Cardiac muscle cell (in vitro differentiated cells and primary cell): ENCODE measurements around the gene KNG1. TPM values are rescaled to one million over a fixed set of nuclear protein-coding genes. Genes with fewer than 3 reads are reported as not detected.

Experiments used
- DNase-seq, 2 donors: peaks; one replicate each; pipeline versions ENCODE4 v3.0.0 to v3.0.0-alpha.2; 2010 to 2017; ENCODE audit warnings: low read depth in 1 of 2, low spot score in 1 of 2
- H3K27ac ChIP-seq: fragments of 200-600 bp; sonication (generic); 2 replicates; pipeline ENCODE4 v1.5.1; 2016
- H3K27me3 ChIP-seq: fragments of 200-600 bp; sonication (generic); 2 replicates; pipeline ENCODE4 v1.6.0; 2016; ENCODE audit warnings: control low read depth
- H3K36me3 ChIP-seq: fragments of 200-600 bp; sonication (generic); 2 replicates; pipeline ENCODE4 v1.5.1; 2016; ENCODE audit warnings: control low read depth
- H3K4me1 ChIP-seq: fragments of 200-600 bp; sonication (generic); 2 replicates; pipeline ENCODE4 v1.8.1; 2017; ENCODE audit warnings: low read depth, mild to moderate bottlenecking, mixed run types
- H3K4me3 ChIP-seq: fragments of 200-600 bp; sonication (generic); 2 replicates; pipeline ENCODE4 v1.5.1; 2016; ENCODE audit warnings: mild to moderate bottlenecking
- H3K9me3 ChIP-seq: fragments of 200-600 bp; sonication (generic); 2 replicates; pipeline ENCODE4 v1.5.1; 2017; ENCODE audit warnings: low read depth, mild to moderate bottlenecking, control low read depth
- polyA plus RNA-seq: library from polyadenylated mRNA; unstranded; fragments of >200 nt; fragmentation: Nextera tagmentation; extraction: Ambion mirVana; gene quantifications from 2 replicates; pipeline ENCODE4 v1.2.1, GENCODE V29; 2016
- total RNA-seq: library from RNA; depleted of rRNA; stranded (reverse); fragments of >200 nt; gene quantifications from 2 replicates; pipeline ENCODE4 v1.2.3, GENCODE V29; 2016
- TF ChIP-seq, protein P1 (sequence below): IDR thresholded peaks from 2 replicates; pipeline ENCODE4 v1.5.1; 2012; ENCODE audit warnings: low read depth, mild to moderate bottlenecking, low read length

The KNG1 gene
- total and polyA plus RNA-seq, 2 experiments from 2014 or later, result not detected

GRCh38 chr3:186713499-186713898 lies 3.7 kb upstream of the KNG1 start:
- no peaks in the 10 kb centered on the region for H3K36me3 ChIP-seq
- peaks cover 4% of the 10 kb centered on the region for H3K4me1 ChIP-seq
- peak overlapping the region; percentile 28 for H3K27ac ChIP-seq
- TF ChIP-seq, protein P1, sequence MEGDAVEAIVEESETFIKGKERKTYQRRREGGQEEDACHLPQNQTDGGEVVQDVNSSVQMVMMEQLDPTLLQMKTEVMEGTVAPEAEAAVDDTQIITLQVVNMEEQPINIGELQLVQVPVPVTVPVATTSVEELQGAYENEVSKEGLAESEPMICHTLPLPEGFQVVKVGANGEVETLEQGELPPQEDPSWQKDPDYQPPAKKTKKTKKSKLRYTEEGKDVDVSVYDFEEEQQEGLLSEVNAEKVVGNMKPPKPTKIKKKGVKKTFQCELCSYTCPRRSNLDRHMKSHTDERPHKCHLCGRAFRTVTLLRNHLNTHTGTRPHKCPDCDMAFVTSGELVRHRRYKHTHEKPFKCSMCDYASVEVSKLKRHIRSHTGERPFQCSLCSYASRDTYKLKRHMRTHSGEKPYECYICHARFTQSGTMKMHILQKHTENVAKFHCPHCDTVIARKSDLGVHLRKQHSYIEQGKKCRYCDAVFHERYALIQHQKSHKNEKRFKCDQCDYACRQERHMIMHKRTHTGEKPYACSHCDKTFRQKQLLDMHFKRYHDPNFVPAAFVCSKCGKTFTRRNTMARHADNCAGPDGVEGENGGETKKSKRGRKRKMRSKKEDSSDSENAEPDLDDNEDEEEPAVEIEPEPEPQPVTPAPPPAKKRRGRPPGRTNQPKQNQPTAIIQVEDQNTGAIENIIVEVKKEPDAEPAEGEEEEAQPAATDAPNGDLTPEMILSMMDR, result no peak
- H3K9me3 ChIP-seq, result no peaks in the 10 kb centered on the region
- H3K27me3 ChIP-seq, result no peaks in the 10 kb centered on the region
- no peak overlapping the region for H3K4me3 ChIP-seq
- DNase-seq, result peak in 1 of 2 donors; percentile 49

GRCh38 chr3:186719945-186720739 lies 3.0 kb downstream of the KNG1 start:
- H3K27me3 ChIP-seq, result no peaks in the 10 kb centered on the region
- H3K36me3 ChIP-seq, result no peaks in the 10 kb centered on the region
- TF ChIP-seq, protein P1, result no peak
- H3K4me1 ChIP-seq, result no peaks in the 10 kb centered on the region
- H3K4me3 ChIP-seq, result no peak overlapping the region
- DNase-seq, result peak in 1 of 2 donors; percentile 6
- no peaks in the 10 kb centered on the region for H3K9me3 ChIP-seq
- H3K27ac ChIP-seq, result no peak overlapping the region

- Histone ChIP-seq H3K4me3 (no peak overlapping the region), H3K27ac (no peak overlapping the region), H3K36me3 (no peaks in the 10 kb centered on the region), H3K4me1 (no peaks in the 10 kb centered on the region), H3K27me3 (no peaks in the 10 kb centered on the region), H3K9me3 (no peaks in the 10 kb centered on the region)
- DNase-seq, result peak in 1 of 2 donors; percentile 12
- TF ChIP-seq, protein P1, result peak; percentile 28
Observed at GRCh38 chr3:186722457-186722856, 5.3 kb downstream of the KNG1 start.

- Histone ChIP-seq H3K27me3 (no peaks in the 10 kb centered on the region), H3K27ac (no peak overlapping the region), H3K36me3 (no peaks in the 10 kb centered on the region), H3K4me3 (no peak overlapping the region), H3K4me1 (no peaks in the 10 kb centered on the region), H3K9me3 (no peaks in the 10 kb centered on the region)
- no peak for DNase-seq
- TF ChIP-seq, protein P1, result no peak
Observed at GRCh38 chr3:186724911-186725310, 7.8 kb downstream of the KNG1 start.

GRCh38 chr3:186732169-186732766 lies 15.1 kb downstream of the KNG1 start:
- no peak overlapping the region for H3K4me3 ChIP-seq
- no peaks in the 10 kb centered on the region for H3K4me1 ChIP-seq
- no peak overlapping the region for H3K27ac ChIP-seq
- no peaks in the 10 kb centered on the region for H3K9me3 ChIP-seq
- DNase-seq, result no peak
- no peaks in the 10 kb centered on the region for H3K27me3 ChIP-seq
- no peaks in the 10 kb centered on the region for H3K36me3 ChIP-seq
- TF ChIP-seq, protein P1, result no peak
